Measurements from ENCODE around the gene ARHGEF28. TPM values are rescaled to one million over a fixed set of nuclear protein-coding genes. Genes with fewer than 3 reads are reported as not detected.

Gene ARHGEF28
- total and polyA plus RNA-seq, 10 of the 15 experiments (the other 5 are each of a cell fraction or from before 2014, with no cell fraction given): 0.10 to 0.72 (median 0.22) TPM; not detected in 2

GRCh38 chr5:73764586-73764985, 138.6 kb downstream of the ARHGEF28 start:
- CTCF ChIA-PET: no interaction called here
- no peak for FAIRE-seq
- no peaks in the 10 kb centered on the region for H3K36me3 ChIP-seq (ENCODE audit: control insufficient read depth in 2 of 2, insufficient read depth in 2 of 2, low read length in 1 of 2)
- H3K27me3 ChIP-seq (replicated peaks in 1 of 2; ENCODE audit: control insufficient read depth in 2 of 2, insufficient read depth in 2 of 2, low read length in 1 of 2): no peaks in the 10 kb centered on the region
- SMC1A ChIA-PET (ENCODE audit: uncharacterized antibody, unreplicated experiment): no interaction called here
- H4K20me1 ChIP-seq (ENCODE audit: control insufficient read depth, insufficient read depth): no peaks in the 10 kb centered on the region
- BruUV-seq (replicated peaks): no TSS peak
- 50% methylated on average over 2 of the region's 2 CpGs for WGBS (ENCODE audit: insufficient coverage, insufficient replicate concordance, low lambda C conversion rate, missing lambda C conversion rate)
- no peak for DNase-seq (ENCODE audit: low read depth, low spot score)
- no peak overlapping the region for H3K9ac ChIP-seq (ENCODE audit: control insufficient read depth, insufficient read depth, low read length)
- no peaks in the 10 kb centered on the region; the same call in 2 of the 3 replicates for H3K9me3 ChIP-seq (replicated peaks; ENCODE audit: control insufficient read depth, insufficient read depth, low read length)
- POLR2A ChIA-PET: no interaction called here
- H3K79me2 ChIP-seq (ENCODE audit: control insufficient read depth, insufficient read depth, low read length): no peaks in the 10 kb centered on the region
- RAD21 ChIA-PET (ENCODE audit: unreplicated experiment): no interaction called here
- no peak overlapping the region for H3K4me3 ChIP-seq
- in situ Hi-C loops (cut with MboI): no loop called here
- no peak for ATAC-seq
- intact Hi-C loops (cut with micrococcal nuclease; ENCODE audit: unreplicated experiment): no loop called here
- H3K4me2 ChIP-seq (ENCODE audit: control insufficient read depth, insufficient read depth): no peak overlapping the region
- no peaks in the 10 kb centered on the region for H3K4me1 ChIP-seq (ENCODE audit: control insufficient read depth, insufficient read depth, low read length)
- no peak overlapping the region for H2AFZ ChIP-seq (ENCODE audit: control insufficient read depth, low read depth, low read length)
- no peak overlapping the region for H3K27ac ChIP-seq (ENCODE audit: control insufficient read depth, insufficient read depth)
- TF ChIP-seq SMAD1 (IDR thresholded peaks at IDR 0.05; ENCODE audit: low read depth, partially characterized antibody): no peak
- no peak for TF ChIP-seq PAX8 (IDR thresholded peaks at IDR 0.05)
- TF ChIP-seq FOS (IDR thresholded peaks at IDR 0.05; ENCODE audit: borderline replicate concordance, extremely low read depth, insufficient read length): no peak
- no peak for TF ChIP-seq TCF12 (IDR thresholded peaks at IDR 0.05; ENCODE audit: low read depth, low read length)
- TF ChIP-seq MEF2A (IDR thresholded peaks at IDR 0.05; ENCODE audit: insufficient read depth, low read depth, low read length): no peak
- no peak for TF ChIP-seq KDM1A (IDR thresholded peaks at IDR 0.05; ENCODE audit: borderline replicate concordance)
- TF ChIP-seq GATAD2B (conservative IDR thresholded peaks at IDR 0.05; ENCODE audit: low read depth): no peak
- TF ChIP-seq, protein P1, sequence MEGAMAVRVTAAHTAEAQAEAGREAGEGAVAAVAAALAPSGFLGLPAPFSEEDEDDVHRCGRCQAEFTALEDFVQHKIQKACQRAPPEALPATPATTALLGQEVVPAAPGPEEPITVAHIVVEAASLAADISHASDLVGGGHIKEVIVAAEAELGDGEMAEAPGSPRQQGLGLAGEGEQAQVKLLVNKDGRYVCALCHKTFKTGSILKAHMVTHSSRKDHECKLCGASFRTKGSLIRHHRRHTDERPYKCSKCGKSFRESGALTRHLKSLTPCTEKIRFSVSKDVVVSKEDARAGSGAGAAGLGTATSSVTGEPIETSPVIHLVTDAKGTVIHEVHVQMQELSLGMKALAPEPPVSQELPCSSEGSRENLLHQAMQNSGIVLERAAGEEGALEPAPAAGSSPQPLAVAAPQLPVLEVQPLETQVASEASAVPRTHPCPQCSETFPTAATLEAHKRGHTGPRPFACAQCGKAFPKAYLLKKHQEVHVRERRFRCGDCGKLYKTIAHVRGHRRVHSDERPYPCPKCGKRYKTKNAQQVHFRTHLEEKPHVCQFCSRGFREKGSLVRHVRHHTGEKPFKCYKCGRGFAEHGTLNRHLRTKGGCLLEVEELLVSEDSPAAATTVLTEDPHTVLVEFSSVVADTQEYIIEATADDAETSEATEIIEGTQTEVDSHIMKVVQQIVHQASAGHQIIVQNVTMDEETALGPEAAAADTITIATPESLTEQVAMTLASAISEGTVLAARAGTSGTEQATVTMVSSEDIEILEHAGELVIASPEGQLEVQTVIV (IDR thresholded peaks at IDR 0.05; ENCODE audit: borderline replicate concordance, partially characterized antibody): no peak
- TF ChIP-seq ZNF592 (IDR thresholded peaks at IDR 0.05): no peak
- TF ChIP-seq BRCA1 (IDR thresholded peaks at IDR 0.05; ENCODE audit: low read depth, low read length): no peak
- TF ChIP-seq NRF1 (conservative IDR thresholded peaks at IDR 0.05; ENCODE audit: low read depth, low read length): no peak
- no peak for TF ChIP-seq SMARCA5 (IDR thresholded peaks at IDR 0.05)
- no peak for TF ChIP-seq BHLHE40 (IDR thresholded peaks at IDR 0.05; ENCODE audit: borderline replicate concordance in 1 of 2, low read depth in 2 of 2, low read length in 1 of 2)
- no peak for TF ChIP-seq BCLAF1 (IDR thresholded peaks at IDR 0.05)
- no peak for TF ChIP-seq CREB1 (IDR thresholded peaks at IDR 0.05; ENCODE audit: low read depth)
- no peak for TF ChIP-seq STAT1 (conservative IDR thresholded peaks at IDR 0.05)

Measured in GM12878 (cell line).